Mesenteric fat pad (tissue), 1 donor: Measurements from ENCODE around the gene MRPL46. TPM values are rescaled to one million over a fixed set of nuclear protein-coding genes. Genes with fewer than 3 reads are reported as not detected.
"Not testable (repeated sequence)": the region's sequence is repeated elsewhere in the genome, so short reads cannot be mapped to it uniquely, and the experiment has no call there.

Experiments
- DNase-seq: peaks from one replicate; pipeline ENCODE4 v3.0.0-alpha.2; 2020; ENCODE audit warnings: low spot score
- total RNA-seq: library from RNA; stranded (reverse); fragmentation: NEBNext Ultra II Directional; extraction: Animal tissue kit (Norgen Biotek cat#: 25700); gene quantifications from one replicate; pipeline ENCODE4 v1.2.1, GENCODE V29; 2021
- donor health status: DM: yes; HTN: yes; CAD: no.

The MRPL46 gene
- total RNA-seq, 1 donor from 2014 or later = 50.8 TPM

GRCh38 chr15:88447206-88447605 is 20.0 kb downstream of the MRPL46 start:
- DNase-seq = no peak

- DNase-seq = no peak
Measured at GRCh38 chr15:88441076-88441730, 26.0 kb downstream of the MRPL46 start.

GRCh38 chr15:88440021-88440420 is 27.2 kb downstream of the MRPL46 start:
- DNase-seq = no peak

GRCh38 chr15:88438181-88438580 is 29.0 kb downstream of the MRPL46 start:
- no peak for DNase-seq

GRCh38 chr15:88434106-88434505 is 33.1 kb downstream of the MRPL46 start:
- not testable (repeated sequence) for DNase-seq

- no peak for DNase-seq
Measured at GRCh38 chr15:88433046-88433685, 34.0 kb downstream of the MRPL46 start.

- DNase-seq = no peak
Measured at GRCh38 chr15:88431441-88431840, 35.7 kb downstream of the MRPL46 start.

- no peak for DNase-seq
Measured at GRCh38 chr15:88430051-88430450, 37.1 kb downstream of the MRPL46 start.

GRCh38 chr15:88428805-88429605 is 38.2 kb downstream of the MRPL46 start:
- no peak for DNase-seq

- DNase-seq = no peak
Measured at GRCh38 chr15:88428053-88428452, 39.1 kb downstream of the MRPL46 start.

GRCh38 chr15:88426304-88426703 is 40.9 kb downstream of the MRPL46 start:
- no peak for DNase-seq

GRCh38 chr15:88423331-88423730 is 43.9 kb downstream of the MRPL46 start:
- no peak for DNase-seq

GRCh38 chr15:88419830-88420229 is 47.4 kb downstream of the MRPL46 start:
- no peak for DNase-seq

Other genes with a start within 250 kb of the MRPL46 start
- 1.6 TPM for gene NTRK3, start 210.6 kb downstream of the MRPL46 start, total RNA-seq
- 60.9 TPM for gene MRPS11, start 320 bp upstream of the MRPL46 start, total RNA-seq
- 6.0 TPM for gene DET1, start 79.3 kb upstream of the MRPL46 start, total RNA-seq
- 23.3 TPM for gene AEN, start 154.0 kb upstream of the MRPL46 start, total RNA-seq
- gene ISG20, start 171.6 kb upstream of the MRPL46 start, total RNA-seq = 16.2 TPM